HEK293T (cell line): ENCODE measurements around the gene NAT10.

ENCODE experiments used
- BHLHE40 ChIP-seq: fragments of 450-650 bp; IDR thresholded peaks from 2 replicates; pipeline ENCODE4 v1.6.1; 2016; ENCODE audit warnings: mild to moderate bottlenecking, moderate library complexity, borderline replicate concordance
- CTBP1 ChIP-seq: fragments of 450-650 bp; IDR thresholded peaks from 2 replicates; pipeline ENCODE4 v1.6.1; 2016; ENCODE audit warnings: borderline replicate concordance
- ELF4 ChIP-seq: fragments of 450-650 bp; IDR thresholded peaks from 2 replicates; pipeline ENCODE4 v1.6.1; 2017; ENCODE audit warnings: antibody characterized with exemption
- FOXK2 ChIP-seq: fragments of 450-650 bp; IDR thresholded peaks from 2 replicates; pipeline ENCODE4 v1.6.1; 2016; ENCODE audit warnings: mild to moderate bottlenecking
- FOXM1 ChIP-seq: fragments of 450-650 bp; IDR thresholded peaks from 2 replicates; pipeline ENCODE4 v1.6.1; 2017; ENCODE audit warnings: mild to moderate bottlenecking, borderline replicate concordance
- L3MBTL2 ChIP-seq: fragments of 450-650 bp; conservative IDR thresholded peaks from 2 replicates; pipeline ENCODE4 v1.6.1; 2016; ENCODE audit warnings: mild to moderate bottlenecking
- LEF1 ChIP-seq: fragments of 450-650 bp; IDR thresholded peaks from 2 replicates; pipeline ENCODE4 v1.6.1; 2017; ENCODE audit warnings: mild to moderate bottlenecking, borderline replicate concordance
- SP1 ChIP-seq: fragments of 450-650 bp; IDR thresholded peaks from 2 replicates; pipeline ENCODE4 v1.6.1; 2017
- SUZ12 ChIP-seq: fragments of 450-650 bp; IDR thresholded peaks from 2 replicates; pipeline ENCODE4 v1.6.1; 2016; ENCODE audit warnings: mild to moderate bottlenecking
- TARDBP ChIP-seq: fragments of 450-650 bp; IDR thresholded peaks from 2 replicates; pipeline ENCODE4 v1.6.1; 2016

DNA sequence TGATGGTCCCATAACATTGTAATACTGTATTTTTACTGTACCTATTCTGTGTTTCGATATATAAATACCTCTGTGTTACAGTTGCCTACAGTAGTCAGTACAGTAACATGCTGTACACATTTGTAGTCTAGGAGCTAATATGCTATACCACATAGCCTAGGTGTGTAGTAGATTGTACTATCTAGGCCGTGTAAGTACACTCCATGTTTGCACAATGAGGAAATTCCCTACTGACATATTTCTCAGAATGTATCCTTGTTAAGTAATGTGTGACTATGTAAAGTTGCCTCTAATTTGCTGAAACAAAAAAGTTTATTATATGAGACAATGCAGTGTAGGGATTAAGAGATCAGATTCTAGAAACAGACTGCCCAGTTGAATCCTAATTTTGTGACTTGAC is 32.6 kb upstream of the NAT10 start:
- TF ChIP-seq FOXK2 (no peak), CTBP1 (no peak), ELF4 (no peak), LEF1 (no peak), SP1 (no peak), TARDBP (no peak), BHLHE40 (no peak), SUZ12 (no peak), FOXM1 (no peak), L3MBTL2 (no peak)
